D721Med (cell line): Measurements from ENCODE around the gene GDI2.
"Not testable (repeated sequence)": the region's sequence is repeated elsewhere in the genome, so short reads cannot be mapped to it uniquely, and the experiment has no call there.

Experiments used
- DNase-seq: peaks from one replicate; pipeline ENCODE4 v3.0.0; 2011; ENCODE audit warnings: low spot score; ENCODE audit not compliant: insufficient read length
- FAIRE-seq: peaks from 2 replicates; lab custom pipeline; 2011; peaks lifted over from hg19 to GRCh38; lab: Jason Lieb, UNC
- CTCF ChIP-seq: IDR thresholded peaks from 2 replicates; pipeline ENCODE4 v1.5.1; 2012; ENCODE audit warnings: mild to moderate bottlenecking, control low read depth; ENCODE audit not compliant: insufficient read depth; ENCODE audit errors: missing control alignments

GDI2 gene

GRCh38 chr10:5813341-5814109, at the start of gene GDI2:
Gene GDI2, minus strand, starts transcription at chr10:5813434. Its CDS starts 176 bp downstream, at chr10:5813258.
- FAIRE-seq (no peak), DNase-seq (peak; percentile 86)
- TF ChIP-seq CTCF, result no peak

- FAIRE-seq (no peak), DNase-seq (no peak)
- no peak for TF ChIP-seq CTCF
These were observed 49.2 kb upstream of the GDI2 start for GRCh38 chr10:5862360-5862961.

- no peak for TF ChIP-seq CTCF
- no peak for FAIRE-seq
- no peak for DNase-seq
These were observed 46.8 kb upstream of the GDI2 start for GRCh38 chr10:5860066-5860465.

GRCh38 chr10:5858811-5859210, 45.6 kb upstream of the GDI2 start:
- FAIRE-seq (no peak), DNase-seq (no peak)
- TF ChIP-seq CTCF, result no peak

DNA sequence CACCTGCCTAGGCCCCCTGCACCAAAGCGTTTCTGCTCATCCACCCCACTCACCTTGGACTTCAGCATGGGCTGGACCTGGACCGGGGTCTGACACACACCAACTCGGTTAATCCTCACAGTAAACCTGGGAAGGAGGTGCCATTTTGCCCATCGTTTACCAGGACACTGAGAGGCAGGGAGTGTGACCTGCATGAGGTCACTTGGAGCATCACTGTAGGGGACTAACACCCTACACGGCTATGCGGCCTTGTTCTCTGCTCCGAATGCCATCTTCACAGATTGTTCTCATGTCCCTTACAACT, 43.4 kb upstream of the GDI2 start:
- no peak for TF ChIP-seq CTCF
- no peak for FAIRE-seq
- no peak for DNase-seq

- TF ChIP-seq CTCF, result no peak
- FAIRE-seq (no peak), DNase-seq (no peak)
These were observed 42.9 kb upstream of the GDI2 start for GRCh38 chr10:5855979-5856700.

- DNase-seq (no peak), FAIRE-seq (no peak)
- no peak for TF ChIP-seq CTCF
These were observed 40.9 kb upstream of the GDI2 start for GRCh38 chr10:5854131-5854475.

DNA sequence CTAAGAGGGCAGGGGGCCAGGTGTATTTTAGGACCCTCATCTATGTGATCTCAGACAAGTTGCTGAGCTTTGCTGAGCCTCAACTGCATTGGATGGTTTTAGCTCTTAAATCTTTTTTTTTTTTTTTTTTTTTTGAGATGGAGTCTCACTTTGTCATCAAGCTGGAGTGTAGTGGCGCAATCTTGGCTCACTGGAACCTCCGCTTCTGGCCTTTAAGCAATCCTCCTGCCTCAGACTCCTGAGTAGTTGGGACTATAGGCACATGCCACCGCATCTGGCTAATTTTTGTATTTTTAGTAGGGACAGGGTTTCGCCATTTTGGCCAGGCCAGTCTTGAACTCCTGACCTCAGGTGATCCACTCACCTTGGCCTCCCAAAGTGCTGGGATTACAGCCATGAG, 33.4 kb upstream of the GDI2 start:
- not testable (repeated sequence) for DNase-seq, FAIRE-seq
